ENCODE results near the gene LSM7. TPM values are rescaled to one million over a fixed set of nuclear protein-coding genes. Genes with fewer than 3 reads are reported as not detected.

LSM7 gene
- total RNA-seq, 1 experiment from 2014 or later, result 97.3 TPM

- Histone ChIP-seq H3K27ac (ENCODE audit: low read length) (no peak overlapping the region), H3K4me1 (ENCODE audit: control insufficient read depth, insufficient read depth, low read length) (no peaks in the 10 kb centered on the region), H3K27me3 (ENCODE audit: control insufficient read depth, insufficient read depth, low read length) (no peaks in the 10 kb centered on the region), H3K36me3 (ENCODE audit: control insufficient read depth, insufficient read depth, low read length) (no peaks in the 10 kb centered on the region), H3K9me3 (ENCODE audit: control insufficient read depth, insufficient read depth, low read depth, low read length) (no peaks in the 10 kb centered on the region), H3K4me3 (ENCODE audit: low read depth in 2 of 2, low read length in 2 of 2) (no peak overlapping the region)
- intact Hi-C loops (cut with micrococcal nuclease; ENCODE audit: unreplicated experiment), result no loop called here
- ATAC-seq (no peak), DNase-seq (ENCODE audit: low read depth, low spot score) (no peak)
- TF ChIP-seq, protein P1, sequence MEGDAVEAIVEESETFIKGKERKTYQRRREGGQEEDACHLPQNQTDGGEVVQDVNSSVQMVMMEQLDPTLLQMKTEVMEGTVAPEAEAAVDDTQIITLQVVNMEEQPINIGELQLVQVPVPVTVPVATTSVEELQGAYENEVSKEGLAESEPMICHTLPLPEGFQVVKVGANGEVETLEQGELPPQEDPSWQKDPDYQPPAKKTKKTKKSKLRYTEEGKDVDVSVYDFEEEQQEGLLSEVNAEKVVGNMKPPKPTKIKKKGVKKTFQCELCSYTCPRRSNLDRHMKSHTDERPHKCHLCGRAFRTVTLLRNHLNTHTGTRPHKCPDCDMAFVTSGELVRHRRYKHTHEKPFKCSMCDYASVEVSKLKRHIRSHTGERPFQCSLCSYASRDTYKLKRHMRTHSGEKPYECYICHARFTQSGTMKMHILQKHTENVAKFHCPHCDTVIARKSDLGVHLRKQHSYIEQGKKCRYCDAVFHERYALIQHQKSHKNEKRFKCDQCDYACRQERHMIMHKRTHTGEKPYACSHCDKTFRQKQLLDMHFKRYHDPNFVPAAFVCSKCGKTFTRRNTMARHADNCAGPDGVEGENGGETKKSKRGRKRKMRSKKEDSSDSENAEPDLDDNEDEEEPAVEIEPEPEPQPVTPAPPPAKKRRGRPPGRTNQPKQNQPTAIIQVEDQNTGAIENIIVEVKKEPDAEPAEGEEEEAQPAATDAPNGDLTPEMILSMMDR (IDR thresholded peaks at IDR 0.05), result no peak
- TF ChIP-seq SIN3A (IDR thresholded peaks at IDR 0.05; ENCODE audit: borderline replicate concordance, insufficient read depth, low read depth, low read length) (no peak), POLR2AphosphoS5 (IDR thresholded peaks at IDR 0.05; ENCODE audit: low read depth, low read length) (no peak), TCF7L2 (IDR thresholded peaks at IDR 0.05; ENCODE audit: low read depth, low read length) (no peak), REST (IDR thresholded peaks at IDR 0.05; ENCODE audit: insufficient read depth in 1 of 2, low read depth in 2 of 2, low read length in 1 of 2) (no peak)
- in situ Hi-C loops (cut with HindIII; ENCODE audit: low pct_unique_long_range_greater_than_20kb, low sequenced_read_pairs), result no loop called here
- BruUV-seq (replicated peaks), result no TSS peak
- ChIA-PET CTCF (no interaction called here), POLR2A (no interaction called here)
These were observed 12.3 kb upstream of the LSM7 start for GRCh38 chr19:2340496-2341243.

- Histone ChIP-seq H3K36me3 (ENCODE audit: control insufficient read depth, insufficient read depth, low read length) (no peaks in the 10 kb centered on the region), H3K27ac (ENCODE audit: low read length) (no peak overlapping the region), H3K4me3 (ENCODE audit: low read depth in 2 of 2, low read length in 2 of 2) (no peak overlapping the region), H3K4me1 (ENCODE audit: control insufficient read depth, insufficient read depth, low read length) (no peaks in the 10 kb centered on the region), H3K27me3 (ENCODE audit: control insufficient read depth, insufficient read depth, low read length) (no peaks in the 10 kb centered on the region), H3K9me3 (ENCODE audit: control insufficient read depth, insufficient read depth, low read depth, low read length) (no peaks in the 10 kb centered on the region)
- DNase-seq (ENCODE audit: low read depth, low spot score), result no peak
- in situ Hi-C loops (cut with HindIII; ENCODE audit: low pct_unique_long_range_greater_than_20kb, low sequenced_read_pairs) (no loop called here), intact Hi-C loops (cut with micrococcal nuclease; ENCODE audit: unreplicated experiment) (no loop called here)
- CTCF ChIA-PET, result no interaction called here
- no peak for TF ChIP-seq REST (IDR thresholded peaks at IDR 0.05; ENCODE audit: insufficient read depth in 1 of 2, low read depth in 2 of 2, low read length in 1 of 2)
- no peak for TF ChIP-seq SIN3A (IDR thresholded peaks at IDR 0.05; ENCODE audit: borderline replicate concordance, insufficient read depth, low read depth, low read length)
- TF ChIP-seq TCF7L2 (IDR thresholded peaks at IDR 0.05; ENCODE audit: low read depth, low read length), result no peak
- no peak for TF ChIP-seq POLR2AphosphoS5 (IDR thresholded peaks at IDR 0.05; ENCODE audit: low read depth, low read length)
- TF ChIP-seq, protein P1 (IDR thresholded peaks at IDR 0.05), result no peak
- POLR2A ChIA-PET, result no interaction called here
- BruUV-seq (replicated peaks), result no TSS peak
- no peak for ATAC-seq
These were observed 11.4 kb upstream of the LSM7 start for GRCh38 chr19:2339644-2340310.

All from Panc1 (cell line).